CD4-positive, alpha-beta memory T cell (primary cell): ENCODE data around the gene PCDH8. TPM values are rescaled to one million over a fixed set of nuclear protein-coding genes. Genes with fewer than 3 reads are reported as not detected.
A peak's percentile ranks its signal among the peaks of the same experiment; 100 is the strongest.

Experiments used
- CTCF ChIA-PET: fragments of 350-600 bp; sonication (Branson Sonifier 250); formaldehyde crosslinking; loops from one replicate; lab custom pipeline; 2021; ENCODE audit warnings: inconsistent platforms; ENCODE audit not compliant: partially characterized antibody; lab: Charles Lee
- POLR2A ChIA-PET: fragments of 350-600 bp; sonication (Branson Sonifier 250); formaldehyde crosslinking; loops from one replicate; lab custom pipeline; 2021; ENCODE audit not compliant: partially characterized antibody; lab: Charles Lee
- DNase-seq, 5 donors: peaks; one replicate each; pipeline versions ENCODE4 v3.0.0 to v3.0.0-alpha.2; 2020 to 2022; ENCODE audit warnings: mixed read lengths in 1 of 5
- H3K27ac ChIP-seq: one replicate; pipeline ENCODE4 v1.7.0; 2013; ENCODE audit warnings: low read depth, low read length
- H3K27me3 ChIP-seq: 2 replicates; pipeline ENCODE4 v1.7.0; 2013; ENCODE audit warnings: mild to moderate bottlenecking, low read length, moderate library complexity; ENCODE audit not compliant: insufficient read depth
- H3K36me3 ChIP-seq: 2 replicates; pipeline ENCODE4 v1.7.0; 2013; ENCODE audit warnings: mild to moderate bottlenecking, low read length, moderate library complexity; ENCODE audit not compliant: insufficient read depth
- H3K4me1 ChIP-seq: 2 replicates; pipeline ENCODE4 v1.7.0; 2013; ENCODE audit warnings: mild to moderate bottlenecking, low read length, moderate library complexity; ENCODE audit not compliant: insufficient read depth
- H3K4me3 ChIP-seq, 2 donors: one replicate each; pipeline ENCODE4 v1.7.0; 2013; ENCODE audit warnings: low read length in 2 of 2, mild to moderate bottlenecking in 1 of 2
- H3K9me3 ChIP-seq, 2 donors: one replicate each; pipeline ENCODE4 v1.7.0; 2013; ENCODE audit warnings: low read length in 2 of 2, control low read depth in 1 of 2; ENCODE audit not compliant: control insufficient read depth in 1 of 2
- H3K27ac Mint-ChIP-seq, 7 donors: one replicate each; pipeline ENCODE4 v1.8.0; 2020 to 2021; ENCODE audit warnings: mixed read lengths in 7 of 7, mild to moderate bottlenecking in 6 of 7, inconsistent platforms in 3 of 7, moderate library complexity in 3 of 7
- H3K27me3 Mint-ChIP-seq, 2 donors: one replicate each; pipeline ENCODE4 v1.8.0; 2020 to 2021; ENCODE audit warnings: mixed read lengths in 2 of 2
- H3K36me3 Mint-ChIP-seq, 2 donors: one replicate each; pipeline ENCODE4 v1.8.0; 2020 to 2021; ENCODE audit warnings: mixed read lengths in 2 of 2, inconsistent platforms in 1 of 2, mild to moderate bottlenecking in 1 of 2
- H3K4me1 Mint-ChIP-seq, 4 donors: one replicate each; pipeline ENCODE4 v1.8.0; 2020 to 2021; ENCODE audit warnings: mixed read lengths in 4 of 4, mild to moderate bottlenecking in 1 of 4
- H3K4me3 Mint-ChIP-seq, 8 donors: one replicate each; pipeline ENCODE4 v1.8.0; 2020 to 2021; ENCODE audit warnings: mixed read lengths in 8 of 8, mild to moderate bottlenecking in 7 of 8, moderate library complexity in 6 of 8, inconsistent platforms in 3 of 8
- H3K9me3 Mint-ChIP-seq, 8 donors: one replicate each; pipeline ENCODE4 v1.8.0; 2020 to 2021; ENCODE audit warnings: mixed read lengths in 8 of 8, mild to moderate bottlenecking in 5 of 8, inconsistent platforms in 3 of 8, moderate library complexity in 1 of 8
- intact Hi-C: fragments of 100-400 bp; cut with micrococcal nuclease; formaldehyde crosslinking; loops from one replicate; pipeline ENCODE4 v1.15.1; 2023
- polyA plus RNA-seq, 2 donors: library from polyadenylated mRNA; unstranded; fragments of 300-500 nt; fragmentation: Illumina TruSeq; gene quantifications; one replicate each; pipeline ENCODE4 v1.2.3, GENCODE V29; 2021
- total RNA-seq, 2 experiments: library from RNA; stranded (reverse); gene quantifications; one replicate each; pipeline ENCODE4 v1.2.3, GENCODE V29; 2021

Gene PCDH8
- not detected for total RNA-seq
- not detected for polyA plus RNA-seq

GRCh38 chr13:52848455-52849195 is at the start of gene PCDH8:
Gene PCDH8, minus strand, starts transcription at chr13:52848640. Its CDS starts 204 bp downstream, at chr13:52848436.
- ChIA-PET POLR2A (no interaction called here), CTCF (no interaction called here)
- peak within 1 kb of the TSS in 1 of 7 donors; percentile 24 for H3K27ac Mint-ChIP-seq
- H3K36me3 ChIP-seq = no peaks in the 10 kb centered on the region
- DNase-seq = no peak
- peaks cover 14% of the 10 kb centered on the region for H3K4me1 ChIP-seq
- H3K9me3 Mint-ChIP-seq = peaks cover 0 to 21% (median 17%) of the 10 kb centered on the region in 8 donors
- no peak within 1 kb of the TSS for H3K27ac ChIP-seq
- H3K4me3 Mint-ChIP-seq = peak within 1 kb of the TSS in 6 of 8 donors; percentile 10 to 64 (median 45)
- H3K4me3 ChIP-seq = no peak within 1 kb of the TSS
- H3K27me3 ChIP-seq = peaks cover 17% of the 10 kb centered on the region
- peaks cover 52 to 55% of the 10 kb centered on the region in 2 donors for H3K27me3 Mint-ChIP-seq
- H3K36me3 Mint-ChIP-seq = no peaks in the 10 kb centered on the region
- H3K9me3 ChIP-seq = no peaks in the 10 kb centered on the region
- intact Hi-C loops = no loop called here
- peaks cover 7 to 45% (median 23%) of the 10 kb centered on the region in 4 donors for H3K4me1 Mint-ChIP-seq

- intact Hi-C loops = no loop called here
- Histone ChIP-seq H3K27ac (no peak overlapping the region), H3K4me1 (no peaks in the 10 kb centered on the region), H3K36me3 (no peaks in the 10 kb centered on the region), H3K9me3 (no peaks in the 10 kb centered on the region), H3K27me3 (no peaks in the 10 kb centered on the region), H3K4me3 (no peak overlapping the region)
- Mint-ChIP-seq H3K9me3 (no peaks in the 10 kb centered on the region), H3K27me3 (peaks cover 2% of the 10 kb centered on the region in 2 donors), H3K36me3 (no peaks in the 10 kb centered on the region), H3K4me1 (no peaks in the 10 kb centered on the region), H3K27ac (no peak overlapping the region), H3K4me3 (no peak overlapping the region)
- ChIA-PET CTCF (interaction anchor here (0.7 kb wide), 2 partner anchors 24 to 463 kb away, joined by 3 read pairs; no protein-coding TSS in a partner anchor), POLR2A (no interaction called here)
- no peak for DNase-seq
Observed at GRCh38 chr13:52896827-52897659, 48.6 kb upstream of the PCDH8 start.

- Mint-ChIP-seq H3K27ac (no peak overlapping the region), H3K4me3 (no peak overlapping the region), H3K9me3 (peaks cover 0 to 3% (median under 1%) of the 10 kb centered on the region in 8 donors), H3K4me1 (no peaks in the 10 kb centered on the region), H3K27me3 (peaks cover 2 to 5% of the 10 kb centered on the region in 2 donors), H3K36me3 (no peaks in the 10 kb centered on the region)
- H3K27ac ChIP-seq = no peak overlapping the region
- no peaks in the 10 kb centered on the region for H3K36me3 ChIP-seq
- CTCF ChIA-PET = no interaction called here
- H3K9me3 ChIP-seq = no peaks in the 10 kb centered on the region
- DNase-seq = no peak
- POLR2A ChIA-PET = no interaction called here
- H3K27me3 ChIP-seq = no peaks in the 10 kb centered on the region
- H3K4me3 ChIP-seq = no peak overlapping the region
- no peaks in the 10 kb centered on the region for H3K4me1 ChIP-seq
- intact Hi-C loops = no loop called here
Observed at GRCh38 chr13:52894413-52894812, 46.0 kb upstream of the PCDH8 start.

GRCh38 chr13:52892925-52893324 is 44.5 kb upstream of the PCDH8 start:
- ChIA-PET CTCF (interaction anchor here (0.8 kb wide), 1 partner anchor 11 kb away, joined by 3 read pairs; no protein-coding TSS in a partner anchor), POLR2A (no interaction called here)
- H3K27ac Mint-ChIP-seq = no peak overlapping the region
- Histone ChIP-seq H3K36me3 (no peaks in the 10 kb centered on the region), H3K4me3 (no peak overlapping the region), H3K4me1 (no peaks in the 10 kb centered on the region), H3K27me3 (no peaks in the 10 kb centered on the region), H3K27ac (no peak overlapping the region), H3K9me3 (no peaks in the 10 kb centered on the region)
- peaks cover 4 to 5% of the 10 kb centered on the region in 2 donors for H3K27me3 Mint-ChIP-seq
- peaks cover 0 to 3% (median under 1%) of the 10 kb centered on the region in 8 donors for H3K9me3 Mint-ChIP-seq
- no peaks in the 10 kb centered on the region for H3K36me3 Mint-ChIP-seq
- no peak for DNase-seq
- intact Hi-C loops = no loop called here
- no peaks in the 10 kb centered on the region for H3K4me1 Mint-ChIP-seq
- H3K4me3 Mint-ChIP-seq = no peak overlapping the region

GRCh38 chr13:52891706-52892105 is 43.3 kb upstream of the PCDH8 start:
- no peak overlapping the region for H3K27ac ChIP-seq
- Mint-ChIP-seq H3K9me3 (peaks cover 0 to 3% (median under 1%) of the 10 kb centered on the region in 8 donors), H3K27me3 (peaks cover 4 to 8% of the 10 kb centered on the region in 2 donors), H3K27ac (no peak overlapping the region), H3K36me3 (no peaks in the 10 kb centered on the region), H3K4me1 (no peaks in the 10 kb centered on the region), H3K4me3 (no peak overlapping the region)
- no peak overlapping the region for H3K4me3 ChIP-seq
- no peaks in the 10 kb centered on the region for H3K36me3 ChIP-seq
- CTCF ChIA-PET = interaction anchor here (1.0 kb wide), 1 partner anchor 25 kb away, joined by 3 read pairs; no protein-coding TSS in a partner anchor
- H3K27me3 ChIP-seq = no peaks in the 10 kb centered on the region
- no peaks in the 10 kb centered on the region for H3K4me1 ChIP-seq
- intact Hi-C loops = no loop called here
- no peaks in the 10 kb centered on the region for H3K9me3 ChIP-seq
- POLR2A ChIA-PET = no interaction called here
- no peak for DNase-seq

- no peak overlapping the region for H3K27ac ChIP-seq
- ChIA-PET POLR2A (no interaction called here), CTCF (no interaction called here)
- no peaks in the 10 kb centered on the region for H3K36me3 ChIP-seq
- no peaks in the 10 kb centered on the region for H3K27me3 ChIP-seq
- Mint-ChIP-seq H3K4me1 (no peaks in the 10 kb centered on the region), H3K36me3 (no peaks in the 10 kb centered on the region), H3K9me3 (peaks cover 0 to 4% (median 1%) of the 10 kb centered on the region in 8 donors), H3K4me3 (no peak overlapping the region), H3K27ac (no peak overlapping the region), H3K27me3 (peaks cover 3 to 9% of the 10 kb centered on the region in 2 donors)
- intact Hi-C loops = no loop called here
- DNase-seq = no peak
- H3K4me1 ChIP-seq = no peaks in the 10 kb centered on the region
- no peaks in the 10 kb centered on the region for H3K9me3 ChIP-seq
- H3K4me3 ChIP-seq = no peak overlapping the region
Observed at GRCh38 chr13:52887165-52887564, 38.7 kb upstream of the PCDH8 start.

- Histone ChIP-seq H3K27me3 (no peaks in the 10 kb centered on the region), H3K4me1 (no peaks in the 10 kb centered on the region), H3K9me3 (no peaks in the 10 kb centered on the region), H3K36me3 (no peaks in the 10 kb centered on the region), H3K4me3 (no peak overlapping the region), H3K27ac (no peak overlapping the region)
- Mint-ChIP-seq H3K27ac (no peak overlapping the region), H3K36me3 (no peaks in the 10 kb centered on the region), H3K4me1 (no peaks in the 10 kb centered on the region), H3K4me3 (no peak overlapping the region), H3K27me3 (peaks cover 2 to 6% of the 10 kb centered on the region in 2 donors), H3K9me3 (peaks cover 0 to 2% (median 0%) of the 10 kb centered on the region in 8 donors)
- intact Hi-C loops = no loop called here
- CTCF ChIA-PET = no interaction called here
- POLR2A ChIA-PET = no interaction called here
- no peak for DNase-seq
Observed at GRCh38 chr13:52885141-52885540, 36.7 kb upstream of the PCDH8 start.
